H9 (cell line): Measurements from ENCODE around the gene CHCHD3. TPM values are rescaled to one million over a fixed set of nuclear protein-coding genes. Genes with fewer than 3 reads are reported as not detected.

Experiments used
- DNase-seq: peaks from one replicate; pipeline ENCODE4 v3.0.0-alpha.2; 2017
- H2AFZ ChIP-seq: one replicate; pipeline ENCODE4 v1.6.1; 2013; ENCODE audit warnings: mild to moderate bottlenecking, low read length, control low read depth, moderate library complexity
- H2AK5ac ChIP-seq: 2 replicates; pipeline ENCODE4 v1.6.1; 2013; ENCODE audit warnings: low read length, control low read depth, mixed read lengths; ENCODE audit not compliant: insufficient read length
- H2BK120ac ChIP-seq: one replicate; pipeline ENCODE4 v1.6.1; 2013; ENCODE audit warnings: low read depth, mild to moderate bottlenecking, low read length, control low read depth, inconsistent platforms; ENCODE audit not compliant: poor library complexity, severe bottlenecking
- H2BK12ac ChIP-seq: 2 replicates; pipeline ENCODE4 v1.6.1; 2013; ENCODE audit warnings: low read length, control low read depth, mixed read lengths, low read depth; ENCODE audit not compliant: insufficient read length
- H2BK15ac ChIP-seq: 2 replicates; pipeline ENCODE4 v1.6.1; 2013; ENCODE audit warnings: low read depth, low read length, control low read depth
- H2BK20ac ChIP-seq: one replicate; pipeline ENCODE4 v1.6.1; 2013; ENCODE audit warnings: low read depth, mild to moderate bottlenecking, low read length, control low read depth, inconsistent platforms; ENCODE audit not compliant: poor library complexity, severe bottlenecking
- H2BK5ac ChIP-seq: 2 replicates; pipeline ENCODE4 v1.6.1; 2013; ENCODE audit warnings: low read length, control low read depth, mixed read lengths; ENCODE audit not compliant: insufficient read length
- H3K14ac ChIP-seq: 2 replicates; pipeline ENCODE4 v1.6.1; 2013; ENCODE audit warnings: low read length, control low read depth; ENCODE audit not compliant: insufficient read depth
- H3K18ac ChIP-seq: 2 replicates; pipeline ENCODE4 v1.6.1; 2013; ENCODE audit warnings: low read depth, mild to moderate bottlenecking, mixed read lengths, low read length, control low read depth; ENCODE audit not compliant: insufficient read length
- H3K23ac ChIP-seq: 2 replicates; pipeline ENCODE4 v1.6.1; 2013; ENCODE audit warnings: low read length, control low read depth, mixed read lengths, low read depth; ENCODE audit not compliant: insufficient read length
- H3K23me2 ChIP-seq: 2 replicates; pipeline ENCODE4 v1.6.1; 2013; ENCODE audit warnings: low read depth, mild to moderate bottlenecking, mixed read lengths, low read length, control low read depth; ENCODE audit not compliant: insufficient read length, poor library complexity, severe bottlenecking
- H3K27ac ChIP-seq: 2 replicates; pipeline ENCODE4 v1.5.1; 2013; ENCODE audit warnings: low read length, control low read depth, mixed read lengths, low read depth; ENCODE audit not compliant: insufficient read length
- H3K27me3 ChIP-seq: 2 replicates; pipeline ENCODE4 v1.6.1; 2013; ENCODE audit warnings: low read length, control low read depth, inconsistent platforms; ENCODE audit not compliant: insufficient read depth
- H3K4ac ChIP-seq: 2 replicates; pipeline ENCODE4 v1.6.1; 2013; ENCODE audit warnings: low read depth, mild to moderate bottlenecking, control low read depth, inconsistent platforms, low read length, moderate library complexity
- H3K4me1 ChIP-seq: 2 replicates; pipeline ENCODE4 v1.6.1; 2013; ENCODE audit warnings: low read length, control low read depth, inconsistent platforms; ENCODE audit not compliant: insufficient read depth
- H3K4me2 ChIP-seq: 2 replicates; pipeline ENCODE4 v1.6.1; 2013; ENCODE audit warnings: low read length, control low read depth, mixed read lengths; ENCODE audit not compliant: insufficient read length, insufficient read depth
- H3K56ac ChIP-seq: 2 replicates; pipeline ENCODE4 v1.6.1; 2013; ENCODE audit warnings: low read depth, mild to moderate bottlenecking, mixed read lengths, low read length, control low read depth; ENCODE audit not compliant: insufficient read length
- H3K79me1 ChIP-seq: 2 replicates; pipeline ENCODE4 v1.6.1; 2013; ENCODE audit warnings: low read depth, mild to moderate bottlenecking, moderate library complexity, low read length, control low read depth, inconsistent platforms; ENCODE audit not compliant: insufficient read depth, poor library complexity, severe bottlenecking
- H3K79me2 ChIP-seq: 2 replicates; pipeline ENCODE4 v1.6.1; 2013; ENCODE audit warnings: low read length, control low read depth, inconsistent platforms; ENCODE audit not compliant: insufficient read depth
- H3K9ac ChIP-seq: 2 replicates; pipeline ENCODE4 v1.6.1; 2013; ENCODE audit warnings: low read length, control low read depth, mixed read lengths; ENCODE audit not compliant: insufficient read length; ENCODE audit errors: extremely low read depth
- H3K9me3 ChIP-seq: one replicate; pipeline ENCODE4 v1.6.1; 2013; ENCODE audit warnings: low read depth, low read length, inconsistent platforms; ENCODE audit not compliant: control insufficient read depth
- H3T11ph ChIP-seq: one replicate; pipeline ENCODE4 v1.6.1; 2013; ENCODE audit warnings: mild to moderate bottlenecking, low read length, control low read depth, inconsistent platforms
- H4K20me1 ChIP-seq: one replicate; pipeline ENCODE4 v1.6.1; 2013; ENCODE audit not compliant: control insufficient read depth, insufficient read length, insufficient read depth
- H4K5ac ChIP-seq: 2 replicates; pipeline ENCODE4 v1.6.1; 2013; ENCODE audit warnings: low read depth, mild to moderate bottlenecking, mixed read lengths, low read length, control low read depth; ENCODE audit not compliant: insufficient read length
- H4K8ac ChIP-seq: replicated peaks from 2 replicates; pipeline ENCODE4 v1.6.1; 2013; ENCODE audit warnings: low read length, control low read depth, mixed read lengths, low read depth; ENCODE audit not compliant: insufficient read length
- H4K91ac ChIP-seq: 2 replicates; pipeline ENCODE4 v1.6.1; 2013; ENCODE audit warnings: low read depth, mild to moderate bottlenecking, moderate library complexity, mixed read lengths, low read length, control low read depth; ENCODE audit not compliant: insufficient read length
- H3K27ac Mint-ChIP-seq, 3 experiments: 2 replicates in 2 of 3; 3 replicates in 1 of 3; pipeline ENCODE4 v1.8.0; 2020 to 2021; ENCODE audit warnings: mixed read lengths in 3 of 3, mild to moderate bottlenecking in 1 of 3, moderate library complexity in 1 of 3
- H3K27me3 Mint-ChIP-seq: 2 replicates; pipeline ENCODE4 v1.8.0; 2021; ENCODE audit warnings: low read depth, mild to moderate bottlenecking, moderate library complexity, mixed read lengths
- H3K36me3 Mint-ChIP-seq, 3 experiments: 2 replicates in 2 of 3; 3 replicates in 1 of 3; pipeline ENCODE4 v1.8.0; 2020 to 2021; ENCODE audit warnings: low read depth in 3 of 3, mixed read lengths in 3 of 3; ENCODE audit not compliant: insufficient read depth in 1 of 3
- H3K4me1 Mint-ChIP-seq, 2 experiments: 2 replicates each; pipeline ENCODE4 v1.8.0; 2020; ENCODE audit warnings: mixed read lengths in 2 of 2
- H3K4me3 Mint-ChIP-seq, 2 experiments: 2 replicates in 1 of 2; 3 replicates in 1 of 2; pipeline ENCODE4 v1.8.0; 2020 to 2021; ENCODE audit warnings: mild to moderate bottlenecking in 2 of 2, mixed read lengths in 2 of 2, moderate library complexity in 1 of 2
- H3K9me3 Mint-ChIP-seq, 2 experiments: 2 replicates in 1 of 2; 3 replicates in 1 of 2; pipeline ENCODE4 v1.8.0; 2020; ENCODE audit warnings: mild to moderate bottlenecking in 2 of 2, mixed read lengths in 2 of 2, moderate library complexity in 1 of 2
- WGBS: extraction: QIAGEN DNeasy Blood & Tissue Kit; methylation state at CpG from one replicate; pipeline ENCODE4 v1.1.7; 2013; ENCODE audit warnings: missing lambda C conversion rate, low lambda C conversion rate, mixed read lengths; ENCODE audit not compliant: insufficient read length; ENCODE audit errors: extremely low coverage; 5-methylcytosine and 5-hydroxymethylcytosine counted together
- total RNA-seq: library from RNA; stranded (reverse); gene quantifications from 2 replicates; pipeline ENCODE4 v1.2.1, GENCODE V29; 2021
- TF ChIP-seq, protein P1 (sequence below): fragments of 200-600 bp; sonication (generic); conservative IDR thresholded peaks from 3 replicates; pipeline ENCODE4 v1.8.0; 2021; ENCODE audit warnings: antibody characterized with exemption, mild to moderate bottlenecking

CHCHD3 gene
- total RNA-seq, 1 experiment from 2014 or later, result 104 TPM

DNA sequence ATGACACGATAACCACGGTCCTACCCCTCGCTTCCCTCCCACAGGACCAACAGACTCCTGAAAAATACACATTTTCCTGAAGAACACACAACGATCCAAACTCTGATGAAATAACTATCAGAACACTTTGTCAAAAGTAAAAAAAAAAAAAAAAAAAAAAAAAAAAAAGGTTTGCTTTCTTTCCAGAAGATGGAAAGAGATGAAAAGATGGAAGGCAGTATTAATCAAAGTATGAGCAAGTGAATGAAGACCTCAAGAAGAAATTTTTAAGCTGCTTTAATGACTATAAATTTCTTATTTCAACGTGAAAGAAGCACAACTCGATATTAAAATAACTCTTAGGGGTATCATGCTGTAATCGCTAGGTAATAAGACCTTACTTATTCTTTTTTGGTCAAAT, 202.3 kb downstream of the CHCHD3 start:
- H3K4me1 ChIP-seq, result peaks cover 2% of the 10 kb centered on the region; the same call in 1 of the 2 replicates
- H2BK5ac ChIP-seq, result no peak overlapping the region
- H3K56ac ChIP-seq, result no peak overlapping the region
- peaks cover 2% of the 10 kb centered on the region for H3K79me1 ChIP-seq
- no peaks in the 10 kb centered on the region for H3K27me3 ChIP-seq
- TF ChIP-seq, protein P1, sequence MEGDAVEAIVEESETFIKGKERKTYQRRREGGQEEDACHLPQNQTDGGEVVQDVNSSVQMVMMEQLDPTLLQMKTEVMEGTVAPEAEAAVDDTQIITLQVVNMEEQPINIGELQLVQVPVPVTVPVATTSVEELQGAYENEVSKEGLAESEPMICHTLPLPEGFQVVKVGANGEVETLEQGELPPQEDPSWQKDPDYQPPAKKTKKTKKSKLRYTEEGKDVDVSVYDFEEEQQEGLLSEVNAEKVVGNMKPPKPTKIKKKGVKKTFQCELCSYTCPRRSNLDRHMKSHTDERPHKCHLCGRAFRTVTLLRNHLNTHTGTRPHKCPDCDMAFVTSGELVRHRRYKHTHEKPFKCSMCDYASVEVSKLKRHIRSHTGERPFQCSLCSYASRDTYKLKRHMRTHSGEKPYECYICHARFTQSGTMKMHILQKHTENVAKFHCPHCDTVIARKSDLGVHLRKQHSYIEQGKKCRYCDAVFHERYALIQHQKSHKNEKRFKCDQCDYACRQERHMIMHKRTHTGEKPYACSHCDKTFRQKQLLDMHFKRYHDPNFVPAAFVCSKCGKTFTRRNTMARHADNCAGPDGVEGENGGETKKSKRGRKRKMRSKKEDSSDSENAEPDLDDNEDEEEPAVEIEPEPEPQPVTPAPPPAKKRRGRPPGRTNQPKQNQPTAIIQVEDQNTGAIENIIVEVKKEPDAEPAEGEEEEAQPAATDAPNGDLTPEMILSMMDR, result no peak
- H3K27ac ChIP-seq, result no peak overlapping the region
- no peaks in the 10 kb centered on the region for H4K20me1 ChIP-seq
- H2BK20ac ChIP-seq, result no peak overlapping the region
- Mint-ChIP-seq H3K4me1 (peaks cover 30 to 39% of the 10 kb centered on the region in 2 experiments), H3K27ac (no peak overlapping the region), H3K36me3 (no peaks in the 10 kb centered on the region; a peak in 2 of 7 replicates), H3K4me3 (no peak overlapping the region), H3K27me3 (no peaks in the 10 kb centered on the region), H3K9me3 (no peaks in the 10 kb centered on the region)
- no peak for DNase-seq
- H4K5ac ChIP-seq, result no peak overlapping the region
- no peaks in the 10 kb centered on the region for H3K23me2 ChIP-seq
- H4K8ac ChIP-seq, result no peak overlapping the region
- H3K79me2 ChIP-seq, result 0 out of 2 replicates have a peak, but pooled peaks cover 2% of the 10 kb centered on the region
- no peak overlapping the region for H3K18ac ChIP-seq
- H3K23ac ChIP-seq, result no peak overlapping the region
- no peak overlapping the region for H2AFZ ChIP-seq
- no peaks in the 10 kb centered on the region for H3K9me3 ChIP-seq
- H3T11ph ChIP-seq, result no peak overlapping the region
- H3K14ac ChIP-seq, result no peak overlapping the region
- no peak overlapping the region for H2AK5ac ChIP-seq
- no peak overlapping the region for H2BK120ac ChIP-seq
- H3K9ac ChIP-seq, result no peak overlapping the region
- H3K4me2 ChIP-seq, result no peak overlapping the region
- WGBS, result no CpG with 5 or more reads among the region's 7 CpGs
- H2BK15ac ChIP-seq, result no peak overlapping the region
- no peak overlapping the region for H2BK12ac ChIP-seq
- no peak overlapping the region for H4K91ac ChIP-seq
- no peak overlapping the region for H3K4ac ChIP-seq
